ENCODE data around the gene RTP3.

Gene RTP3

GRCh38 chr3:46471371-46471914, 26.3 kb upstream of the RTP3 start:
- no peak for TF ChIP-seq CTCF (IDR thresholded peaks at IDR 0.05; ENCODE audit: unreplicated experiment in 3 of 3)

GRCh38 chr3:46472736-46473135, 25.0 kb upstream of the RTP3 start:
- H3K4me3 Mint-ChIP-seq: no peak overlapping the region
- H3K36me3 Mint-ChIP-seq (ENCODE audit: low read depth): no peaks in the 10 kb centered on the region
- H3K27ac Mint-ChIP-seq: no peak overlapping the region
- peaks cover 6% of the 10 kb centered on the region for H3K4me1 Mint-ChIP-seq
- no peak for TF ChIP-seq CTCF (IDR thresholded peaks at IDR 0.05; ENCODE audit: unreplicated experiment in 3 of 3)
- peaks cover 15% of the 10 kb centered on the region for H3K9me3 Mint-ChIP-seq
- peaks cover 36% of the 10 kb centered on the region for H3K27me3 Mint-ChIP-seq (ENCODE audit: low read depth)

More at GRCh38 chr3:46471371-46471914, 26.3 kb upstream of the RTP3 start:
- no peak overlapping the region for H3K4me3 Mint-ChIP-seq
- H3K27ac Mint-ChIP-seq: no peak overlapping the region
- no peaks in the 10 kb centered on the region for H3K36me3 Mint-ChIP-seq (ENCODE audit: low read depth)
- H3K9me3 Mint-ChIP-seq: peaks cover 15% of the 10 kb centered on the region
- H3K4me1 Mint-ChIP-seq: peaks cover 6% of the 10 kb centered on the region
- peaks cover 37% of the 10 kb centered on the region for H3K27me3 Mint-ChIP-seq (ENCODE audit: low read depth)

GRCh38 chr3:46477145-46477544, 20.6 kb upstream of the RTP3 start:
- Mint-ChIP-seq H3K27ac (no peak overlapping the region), H3K9me3 (peaks cover 15% of the 10 kb centered on the region), H3K27me3 (ENCODE audit: low read depth) (peaks cover 40% of the 10 kb centered on the region), H3K36me3 (ENCODE audit: low read depth) (no peaks in the 10 kb centered on the region), H3K4me1 (no peaks in the 10 kb centered on the region), H3K4me3 (no peak overlapping the region)
- no peak for TF ChIP-seq CTCF (IDR thresholded peaks at IDR 0.05; ENCODE audit: unreplicated experiment in 3 of 3)

- Mint-ChIP-seq H3K9me3 (peaks cover 15% of the 10 kb centered on the region), H3K4me1 (no peaks in the 10 kb centered on the region), H3K27ac (no peak overlapping the region), H3K27me3 (ENCODE audit: low read depth) (peaks cover 35% of the 10 kb centered on the region), H3K4me3 (no peak overlapping the region), H3K36me3 (ENCODE audit: low read depth) (no peaks in the 10 kb centered on the region)
- no peak for TF ChIP-seq CTCF (IDR thresholded peaks at IDR 0.05; ENCODE audit: unreplicated experiment in 3 of 3)
These were observed 20.0 kb upstream of the RTP3 start for GRCh38 chr3:46477756-46478155.

- no peak for TF ChIP-seq CTCF (IDR thresholded peaks at IDR 0.05; ENCODE audit: unreplicated experiment in 3 of 3)
- Mint-ChIP-seq H3K4me1 (peaks cover 4% of the 10 kb centered on the region), H3K27ac (no peak overlapping the region), H3K9me3 (peaks cover 15% of the 10 kb centered on the region), H3K27me3 (ENCODE audit: low read depth) (peaks cover 31% of the 10 kb centered on the region), H3K4me3 (no peak overlapping the region), H3K36me3 (ENCODE audit: low read depth) (no peaks in the 10 kb centered on the region)
These were observed 19.4 kb upstream of the RTP3 start for GRCh38 chr3:46478341-46478740.

GRCh38 chr3:46479021-46479420, 18.8 kb upstream of the RTP3 start:
- peaks cover 34% of the 10 kb centered on the region for H3K27me3 Mint-ChIP-seq (ENCODE audit: low read depth)
- TF ChIP-seq CTCF (IDR thresholded peaks at IDR 0.05; ENCODE audit: unreplicated experiment in 3 of 3): no peak
- no peaks in the 10 kb centered on the region for H3K36me3 Mint-ChIP-seq (ENCODE audit: low read depth)
- H3K4me3 Mint-ChIP-seq: no peak overlapping the region
- peaks cover 15% of the 10 kb centered on the region for H3K9me3 Mint-ChIP-seq
- H3K27ac Mint-ChIP-seq: no peak overlapping the region
- H3K4me1 Mint-ChIP-seq: peaks cover 5% of the 10 kb centered on the region
